H1 (cell line): ENCODE measurements around the gene GEMIN7.

Experiments used
- ASH2L ChIP-seq: fragments of 200-600, 300-600 bp; sonication (generic); IDR thresholded peaks from one replicate; pipeline ENCODE4 v1.7.1; 2017; ENCODE audit warnings: low read length
- ATF2 ChIP-seq: IDR thresholded peaks from 2 replicates; pipeline ENCODE4 v1.6.1; 2012; ENCODE audit warnings: low read length, inconsistent platforms
- BRCA1 ChIP-seq: IDR thresholded peaks from 2 replicates; pipeline ENCODE4 v1.6.1; 2012; ENCODE audit warnings: low read depth, low read length, improper control_type of control experiment
- CHD7 ChIP-seq: fragments of 300-600 bp; sonication (generic); IDR thresholded peaks from 2 replicates; pipeline ENCODE4 v1.7.1; 2012; ENCODE audit warnings: low read length, moderate library complexity, mild to moderate bottlenecking, inconsistent platforms; ENCODE audit not compliant: insufficient replicate concordance
- CTCF ChIP-seq, 3 experiments: IDR thresholded peaks; 1 replicate in 2 of 3; 2 replicates in 1 of 3; pipeline versions ENCODE4 v1.5.1 to v1.6.1; 2011; ENCODE audit warnings: low read length in 3 of 3, mild to moderate bottlenecking in 3 of 3, inconsistent platforms in 2 of 3, low read depth in 1 of 3, moderate library complexity in 1 of 3; ENCODE audit not compliant: insufficient read depth in 1 of 3; ENCODE audit errors: control extremely low read depth in 1 of 3
- NANOG ChIP-seq: IDR thresholded peaks from 2 replicates; pipeline ENCODE4 v1.6.1; 2011; ENCODE audit warnings: low read length, low read depth, mild to moderate bottlenecking, inconsistent platforms; ENCODE audit not compliant: insufficient read depth, poor library complexity, severe bottlenecking
- NRF1 ChIP-seq: IDR thresholded peaks from 2 replicates; pipeline ENCODE4 v1.6.1; 2011; ENCODE audit warnings: mild to moderate bottlenecking, low read depth, low read length, improper control_type of control experiment
- POLR2A ChIP-seq, 2 experiments: IDR thresholded peaks; 1 replicate in 1 of 2; 2 replicates in 1 of 2; pipeline ENCODE4 v1.6.1; 2011; ENCODE audit warnings: low read depth in 2 of 2, low read length in 2 of 2, mild to moderate bottlenecking in 2 of 2; ENCODE audit errors: control extremely low read depth in 1 of 2
- SP1 ChIP-seq: IDR thresholded peaks from 2 replicates; pipeline ENCODE4 v1.6.1; 2011; ENCODE audit warnings: low read depth, low read length
- SUZ12 ChIP-seq: fragments of 200-600 bp; sonication (generic); IDR thresholded peaks from 2 replicates; pipeline ENCODE4 v1.6.1; 2012; ENCODE audit warnings: mild to moderate bottlenecking, inconsistent platforms, low read length, moderate library complexity, mixed read lengths
- YY1 ChIP-seq: IDR thresholded peaks from 2 replicates; pipeline ENCODE4 v1.6.1; 2011; ENCODE audit warnings: low read depth, mild to moderate bottlenecking, low read length

GRCh38 chr19:45095496-45096413 lies 16.7 kb downstream of the GEMIN7 start:
- TF ChIP-seq NANOG, result no peak
- TF ChIP-seq BRCA1, result no peak
- no peak for TF ChIP-seq YY1
- TF ChIP-seq ASH2L, result no peak
- no peak for TF ChIP-seq POLR2A (IDR thresholded peaks at IDR 0.05; ENCODE audit: control extremely low read depth in 1 of 2, low read depth in 2 of 2, low read length in 2 of 2)
- TF ChIP-seq NRF1, result no peak
- TF ChIP-seq SUZ12, result no peak
- no peak for TF ChIP-seq SP1
- no peak for TF ChIP-seq CTCF (IDR thresholded peaks at IDR 0.05; ENCODE audit: control extremely low read depth in 1 of 3, insufficient read depth in 1 of 3, low read depth in 1 of 3, low read length in 3 of 3)
- no peak for TF ChIP-seq CHD7
- TF ChIP-seq ATF2, result no peak
